SU-DHL-6 (cell line): ENCODE results near the gene SHROOM1.

Source experiments
- H2AFZ ChIP-seq: fragments of 200-600 bp; sonication (generic); 2 replicates; pipeline ENCODE4 v1.6.1; 2014; ENCODE audit warnings: low read depth, mild to moderate bottlenecking, moderate library complexity, mixed read lengths, antibody characterized with exemption, low read length; ENCODE audit not compliant: severe bottlenecking
- H3F3A ChIP-seq: fragments of 200-600 bp; shearing (Covaris generic); 2 replicates; pipeline ENCODE4 v1.6.0; 2016; ENCODE audit warnings: antibody characterized with exemption, mild to moderate bottlenecking; ENCODE audit not compliant: insufficient read depth
- H3K27ac ChIP-seq: fragments of 200-600 bp; sonication (generic); 2 replicates; pipeline ENCODE4 v1.5.1; 2016; ENCODE audit warnings: low read depth, mild to moderate bottlenecking, low read length, moderate library complexity, mixed read lengths
- H3K27me3 ChIP-seq: fragments of 200-600 bp; sonication (generic), shearing (Covaris generic); 2 replicates; pipeline ENCODE4 v1.6.0; 2014; ENCODE audit warnings: mild to moderate bottlenecking, low read length
- H3K36me3 ChIP-seq: fragments of 200-600 bp; sonication (generic); 2 replicates; pipeline ENCODE4 v1.6.1; 2014; ENCODE audit warnings: mild to moderate bottlenecking, low read length, mixed read lengths
- H3K4me2 ChIP-seq: fragments of 300-600, 200-600 bp; shearing (Covaris generic), sonication (generic); 2 replicates; pipeline ENCODE4 v1.6.0; 2014; ENCODE audit warnings: low read length, low read depth, mild to moderate bottlenecking; ENCODE audit not compliant: poor library complexity, severe bottlenecking
- H3K4me3 ChIP-seq: fragments of 200-600 bp; sonication (generic); 2 replicates; pipeline ENCODE4 v1.5.1; 2014; ENCODE audit warnings: antibody characterized with exemption, low read length, mild to moderate bottlenecking, mixed read lengths; ENCODE audit not compliant: insufficient read depth, poor library complexity, severe bottlenecking
- H3K79me2 ChIP-seq: fragments of 200-600 bp; sonication (generic); 2 replicates; pipeline ENCODE4 v1.6.1; 2014; ENCODE audit warnings: mild to moderate bottlenecking, low read length, moderate library complexity; ENCODE audit not compliant: insufficient read depth
- H3K9ac ChIP-seq: fragments of 200-600 bp; sonication (generic); 2 replicates; pipeline ENCODE4 v1.7.0; 2014; ENCODE audit warnings: mild to moderate bottlenecking, low read length
- H3K9me2 ChIP-seq: fragments of 200-600 bp; sonication (generic); replicated peaks from 2 replicates; pipeline ENCODE4 v1.6.1; 2014; ENCODE audit warnings: low read length; ENCODE audit not compliant: insufficient read depth
- H3K9me3 ChIP-seq: fragments of 200-600 bp; sonication (generic); 2 replicates; pipeline ENCODE4 v1.6.1; 2014; ENCODE audit warnings: low read length, mixed read lengths; ENCODE audit not compliant: insufficient read depth
- H4K20me1 ChIP-seq: fragments of 200-600 bp; sonication (generic); 2 replicates; pipeline ENCODE4 v1.6.1; 2014; ENCODE audit warnings: low read depth, mild to moderate bottlenecking, antibody characterized with exemption, low read length, moderate library complexity, mixed read lengths
- CTCF ChIP-seq: fragments of 200-600 bp; sonication (generic); IDR thresholded peaks from one replicate; pipeline ENCODE4 v1.5.1; 2017; ENCODE audit warnings: antibody characterized with exemption, mild to moderate bottlenecking, low read length, moderate library complexity; ENCODE audit not compliant: insufficient read depth, poor library complexity, severe bottlenecking
- EZH2phosphoT487 ChIP-seq: fragments of 200-600 bp; sonication (generic), shearing (Covaris generic); conservative IDR thresholded peaks from 2 replicates; pipeline ENCODE4 v1.6.1; 2018; ENCODE audit warnings: mild to moderate bottlenecking, antibody characterized with exemption, low read length, moderate library complexity, mixed read lengths

The SHROOM1 gene

GRCh38 chr5:132816083-132816482 is 14.4 kb downstream of the SHROOM1 start:
- H3K9ac ChIP-seq, result no peak overlapping the region
- H3K79me2 ChIP-seq, result no peaks in the 10 kb centered on the region
- H4K20me1 ChIP-seq, result no peaks in the 10 kb centered on the region
- H2AFZ ChIP-seq, result no peak overlapping the region
- H3F3A ChIP-seq, result no peaks in the 10 kb centered on the region
- no peak for TF ChIP-seq EZH2phosphoT487
- TF ChIP-seq CTCF, result no peak
- no peak overlapping the region for H3K4me2 ChIP-seq
- H3K4me3 ChIP-seq, result no peak overlapping the region
- no peaks in the 10 kb centered on the region for H3K27me3 ChIP-seq
- H3K27ac ChIP-seq, result no peak overlapping the region
- no peaks in the 10 kb centered on the region for H3K9me2 ChIP-seq
- no peaks in the 10 kb centered on the region for H3K9me3 ChIP-seq
- no peaks in the 10 kb centered on the region for H3K36me3 ChIP-seq

GRCh38 chr5:132815454-132815853 is 15.0 kb downstream of the SHROOM1 start:
- Histone ChIP-seq H2AFZ (no peak overlapping the region), H3F3A (no peaks in the 10 kb centered on the region), H3K4me2 (no peak overlapping the region), H3K27ac (no peak overlapping the region), H3K27me3 (no peaks in the 10 kb centered on the region), H3K9me2 (no peaks in the 10 kb centered on the region), H3K9me3 (no peaks in the 10 kb centered on the region), H3K79me2 (no peaks in the 10 kb centered on the region), H3K36me3 (no peaks in the 10 kb centered on the region), H3K9ac (no peak overlapping the region), H4K20me1 (no peaks in the 10 kb centered on the region), H3K4me3 (no peak overlapping the region)
- TF ChIP-seq EZH2phosphoT487, result no peak

- Histone ChIP-seq H4K20me1 (no peaks in the 10 kb centered on the region), H3K36me3 (no peaks in the 10 kb centered on the region), H3K9me3 (no peaks in the 10 kb centered on the region), H3K27ac (no peak overlapping the region), H3K9ac (no peak overlapping the region), H3K27me3 (no peaks in the 10 kb centered on the region), H3K79me2 (no peaks in the 10 kb centered on the region), H2AFZ (no peak overlapping the region), H3K9me2 (no peaks in the 10 kb centered on the region), H3K4me2 (no peak overlapping the region), H3K4me3 (no peak overlapping the region), H3F3A (no peaks in the 10 kb centered on the region)
- no peak for TF ChIP-seq CTCF
- TF ChIP-seq EZH2phosphoT487, result no peak
Observed at GRCh38 chr5:132814503-132815294, 15.7 kb downstream of the SHROOM1 start.
